ENCODE data around the gene ADGRA1.

GRCh38 chr10:133070405-133070804 is 17.3 kb upstream of the ADGRA1 start:
- no peak for TF ChIP-seq CTCF (tag by site-specific recombination; IDR thresholded peaks at IDR 0.05)
- TF ChIP-seq GLI4 (tag by site-specific recombination; IDR thresholded peaks at IDR 0.05), result no peak
- no peak for TF ChIP-seq ZNF48 (tag by site-specific recombination; IDR thresholded peaks at IDR 0.05)
